Karpas-422 (cell line): ENCODE measurements around the gene ENC1. TPM values are rescaled to one million over a fixed set of nuclear protein-coding genes. Genes with fewer than 3 reads are reported as not detected.

Source experiments
- DNase-seq: peaks from one replicate; pipeline ENCODE4 v3.0.0-alpha.2; 2015
- H2AFZ ChIP-seq: fragments of 200-600 bp; sonication (generic); 2 replicates; pipeline ENCODE4 v1.6.1; 2014; ENCODE audit warnings: antibody characterized with exemption, low read length, mixed read lengths
- H3K27ac ChIP-seq: fragments of 200-600 bp; sonication (generic); 2 replicates; pipeline ENCODE4 v1.5.1; 2014; ENCODE audit warnings: mild to moderate bottlenecking, low read length, moderate library complexity
- H3K27me3 ChIP-seq: fragments of 200-600 bp; sonication (generic); 2 replicates; pipeline ENCODE4 v1.6.1; 2014; ENCODE audit warnings: low read length, mixed read lengths
- H3K36me3 ChIP-seq: fragments of 200-600 bp; sonication (generic); 2 replicates; pipeline ENCODE4 v1.6.1; 2014; ENCODE audit warnings: low read length, mixed read lengths; ENCODE audit not compliant: insufficient read depth
- H3K4me1 ChIP-seq: fragments of 200-600 bp; sonication (generic); 2 replicates; pipeline ENCODE4 v1.6.1; 2014; ENCODE audit warnings: mild to moderate bottlenecking, low read length, mixed read lengths
- H3K4me2 ChIP-seq: fragments of 200-600 bp; sonication (generic); 2 replicates; pipeline ENCODE4 v1.6.1; 2014; ENCODE audit warnings: low read length, low read depth, mild to moderate bottlenecking; ENCODE audit not compliant: poor library complexity, severe bottlenecking
- H3K4me3 ChIP-seq: fragments of 200-600 bp; sonication (generic); 2 replicates; pipeline ENCODE4 v1.5.1; 2014; ENCODE audit warnings: mild to moderate bottlenecking, antibody characterized with exemption, low read length, mixed read lengths
- H3K79me2 ChIP-seq: fragments of 200-600 bp; sonication (generic); 2 replicates; pipeline ENCODE4 v1.6.1; 2014; ENCODE audit warnings: mild to moderate bottlenecking, low read length, mixed read lengths
- H3K9ac ChIP-seq: fragments of 200-600 bp; sonication (generic); 2 replicates; pipeline ENCODE4 v1.6.0; 2014; ENCODE audit warnings: low read length
- H3K9me2 ChIP-seq: fragments of 200-600 bp; sonication (generic), shearing (Covaris generic); replicated peaks from 2 replicates; pipeline ENCODE4 v1.6.0; 2014; ENCODE audit warnings: mild to moderate bottlenecking, low read length, moderate library complexity; ENCODE audit not compliant: insufficient read depth
- H3K9me3 ChIP-seq: fragments of 300-700, 200-600 bp; sonication (generic); 2 replicates; pipeline ENCODE4 v1.6.1; 2014; ENCODE audit warnings: low read length, mixed read lengths
- H4K20me1 ChIP-seq: fragments of 200-600 bp; sonication (generic); 2 replicates; pipeline ENCODE4 v1.6.1; 2014; ENCODE audit warnings: mild to moderate bottlenecking, antibody characterized with exemption, low read length, low read depth; ENCODE audit not compliant: insufficient read depth
- total RNA-seq: library from RNA; depleted of rRNA; stranded (reverse); fragments of >200 nt; shearing (Covaris generic); gene quantifications from 2 replicates; pipeline ENCODE4 v1.2.3, GENCODE V29; 2014; ENCODE audit warnings: low replicate concordance

ENC1 gene
- total RNA-seq, 1 experiment from 2014 or later: 0.15 TPM

DNA sequence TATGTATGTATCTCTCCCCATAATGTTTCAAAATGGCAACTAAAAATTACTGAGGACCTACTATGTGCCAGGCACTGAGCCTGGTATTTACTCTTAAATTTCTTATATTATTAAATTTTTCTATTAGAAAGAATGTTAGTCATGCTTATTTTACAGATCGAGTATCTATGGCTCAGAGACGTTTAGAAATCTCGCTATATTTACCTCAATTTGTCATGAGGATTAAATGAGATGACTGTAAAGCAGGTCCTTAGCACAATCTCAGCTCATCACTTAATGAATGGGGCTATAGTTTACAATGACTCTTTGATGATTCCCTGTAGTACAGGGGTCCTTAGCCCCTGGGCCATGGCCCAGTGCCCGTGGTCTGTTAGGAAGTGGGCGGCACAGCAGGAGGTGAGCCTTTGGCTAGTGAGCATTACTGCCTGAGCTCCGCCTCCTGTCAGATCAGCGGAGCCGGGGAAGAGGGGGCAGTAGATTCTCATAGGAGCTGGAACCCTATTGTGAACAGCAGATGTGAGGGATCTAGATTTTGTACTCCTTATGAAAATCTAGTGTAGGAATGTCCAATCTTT, 15.5 kb downstream of the ENC1 start:
- H3K36me3 ChIP-seq: no peaks in the 10 kb centered on the region
- H3K27ac ChIP-seq: no peak overlapping the region
- H3K4me3 ChIP-seq: no peak overlapping the region
- H3K4me2 ChIP-seq: no peak overlapping the region
- no peak overlapping the region for H3K9ac ChIP-seq
- peaks cover 4% of the 10 kb centered on the region; the same call in 1 of the 2 replicates for H3K4me1 ChIP-seq
- no peak overlapping the region for H2AFZ ChIP-seq
- H4K20me1 ChIP-seq: no peaks in the 10 kb centered on the region
- H3K27me3 ChIP-seq: no peaks in the 10 kb centered on the region
- no peaks in the 10 kb centered on the region for H3K9me2 ChIP-seq
- no peak for DNase-seq
- H3K79me2 ChIP-seq: no peaks in the 10 kb centered on the region
- no peaks in the 10 kb centered on the region for H3K9me3 ChIP-seq

- H4K20me1 ChIP-seq: no peaks in the 10 kb centered on the region
- no peak for DNase-seq
Measured at GRCh38 chr5:74624501-74624900, 16.0 kb downstream of the ENC1 start.

DNA sequence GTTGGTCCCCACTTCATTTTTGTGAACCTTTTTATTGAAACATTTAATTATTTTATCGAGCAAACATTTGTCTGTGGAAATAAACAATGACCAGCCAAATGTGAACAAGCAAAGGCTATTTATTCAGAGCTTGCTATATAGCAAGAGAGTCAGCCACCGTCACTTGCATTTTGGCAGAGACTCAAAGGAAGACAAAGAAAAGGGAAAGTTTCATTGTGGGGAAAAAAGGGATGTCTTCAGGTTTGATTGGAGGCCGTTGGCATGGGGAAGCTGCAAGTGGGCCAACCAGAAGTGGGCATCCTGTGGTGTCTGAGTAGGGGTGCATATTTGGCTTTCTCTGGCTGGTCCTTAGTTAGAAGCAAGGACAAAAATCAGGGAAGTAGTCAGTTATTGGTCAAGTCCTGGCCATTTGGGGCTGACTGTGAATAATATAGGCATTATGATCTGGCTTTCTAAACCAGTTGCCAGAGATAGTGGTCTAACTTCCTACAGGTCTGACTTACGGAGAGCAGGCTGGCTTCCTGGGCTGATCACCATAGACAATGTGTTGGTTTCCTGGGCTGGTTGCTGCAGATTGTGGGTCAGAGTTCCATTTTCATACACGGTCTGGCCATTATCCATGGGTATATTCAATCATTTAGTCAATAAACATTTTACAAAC, 16.6 kb downstream of the ENC1 start:
- no peak overlapping the region for H3K4me3 ChIP-seq
- H3K79me2 ChIP-seq: no peaks in the 10 kb centered on the region
- no peaks in the 10 kb centered on the region for H3K9me2 ChIP-seq
- peaks cover 4% of the 10 kb centered on the region; the same call in 1 of the 2 replicates for H3K4me1 ChIP-seq
- H3K27ac ChIP-seq: no peak overlapping the region
- no peaks in the 10 kb centered on the region for H3K27me3 ChIP-seq
- H3K36me3 ChIP-seq: no peaks in the 10 kb centered on the region
- no peak overlapping the region for H2AFZ ChIP-seq
- no peak overlapping the region for H3K9ac ChIP-seq
- no peaks in the 10 kb centered on the region for H3K9me3 ChIP-seq
- H3K4me2 ChIP-seq: no peak overlapping the region
- no peak for DNase-seq
- no peaks in the 10 kb centered on the region for H4K20me1 ChIP-seq

More at GRCh38 chr5:74624501-74624900, 16.0 kb downstream of the ENC1 start:
- no peaks in the 10 kb centered on the region for H3K36me3 ChIP-seq
- H3K79me2 ChIP-seq: no peaks in the 10 kb centered on the region
- no peak overlapping the region for H2AFZ ChIP-seq
- H3K4me2 ChIP-seq: no peak overlapping the region
- no peak overlapping the region for H3K27ac ChIP-seq
- H3K4me3 ChIP-seq: no peak overlapping the region
- H3K27me3 ChIP-seq: no peaks in the 10 kb centered on the region
- H3K4me1 ChIP-seq: peaks cover 4% of the 10 kb centered on the region; the same call in 1 of the 2 replicates
- H3K9me2 ChIP-seq: no peaks in the 10 kb centered on the region
- no peaks in the 10 kb centered on the region for H3K9me3 ChIP-seq
- H3K9ac ChIP-seq: no peak overlapping the region

- Histone ChIP-seq H3K36me3 (no peaks in the 10 kb centered on the region), H2AFZ (no peak overlapping the region), H4K20me1 (no peaks in the 10 kb centered on the region), H3K9me2 (no peaks in the 10 kb centered on the region), H3K9me3 (no peaks in the 10 kb centered on the region), H3K9ac (no peak overlapping the region), H3K4me3 (no peak overlapping the region), H3K4me2 (no peak overlapping the region), H3K27ac (no peak overlapping the region), H3K27me3 (no peaks in the 10 kb centered on the region), H3K79me2 (no peaks in the 10 kb centered on the region), H3K4me1 (peaks cover 4% of the 10 kb centered on the region; the same call in 1 of the 2 replicates)
- no peak for DNase-seq
Measured at GRCh38 chr5:74623006-74623611, 17.4 kb downstream of the ENC1 start.

DNA sequence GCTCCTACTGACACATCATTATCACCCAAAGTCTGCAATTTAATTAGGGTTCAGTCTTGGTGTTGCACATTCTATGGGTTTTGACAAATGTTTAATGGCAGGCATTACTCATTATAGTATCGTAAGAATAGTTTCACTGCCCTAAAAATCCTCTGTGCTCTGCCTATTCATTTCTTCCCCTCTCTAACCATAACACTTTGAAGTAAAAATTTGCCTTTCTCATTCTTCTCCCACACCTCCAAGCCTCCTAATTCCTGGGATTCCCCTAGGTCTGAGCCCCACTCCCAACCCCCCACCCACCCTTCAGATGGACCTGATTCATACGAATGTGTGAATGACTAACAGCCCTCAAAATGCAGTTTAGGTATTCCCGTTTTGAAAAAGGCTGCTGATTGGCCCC, 18.4 kb downstream of the ENC1 start:
- no peaks in the 10 kb centered on the region for H3K27me3 ChIP-seq
- H4K20me1 ChIP-seq: no peaks in the 10 kb centered on the region
- no peak overlapping the region for H3K4me2 ChIP-seq
- no peak overlapping the region for H3K27ac ChIP-seq
- H3K79me2 ChIP-seq: no peaks in the 10 kb centered on the region
- no peak overlapping the region for H3K4me3 ChIP-seq
- DNase-seq: no peak
- no peaks in the 10 kb centered on the region for H3K9me2 ChIP-seq
- no peaks in the 10 kb centered on the region for H3K9me3 ChIP-seq
- H3K36me3 ChIP-seq: no peaks in the 10 kb centered on the region
- no peaks in the 10 kb centered on the region for H3K4me1 ChIP-seq
- H3K9ac ChIP-seq: no peak overlapping the region
- no peak overlapping the region for H2AFZ ChIP-seq

DNA sequence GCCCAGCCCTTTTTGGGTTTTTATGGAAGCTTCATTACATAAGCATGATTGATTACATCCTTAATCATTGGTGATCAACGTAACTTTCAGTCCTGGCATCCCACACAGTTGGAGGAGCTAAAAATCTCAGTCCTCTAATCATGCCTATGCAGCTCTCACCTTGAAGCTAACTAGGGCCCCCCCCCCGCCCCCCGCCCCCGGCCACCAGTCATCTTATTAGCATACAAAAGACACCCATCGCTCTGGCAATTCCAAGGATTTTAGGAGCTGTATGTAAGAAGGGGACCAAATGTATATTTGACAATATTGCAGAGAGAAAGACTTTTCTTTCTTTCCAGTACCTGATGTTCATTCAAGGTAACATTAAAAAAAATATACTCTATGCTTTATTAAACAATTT, 19.0 kb downstream of the ENC1 start:
- Histone ChIP-seq H4K20me1 (no peaks in the 10 kb centered on the region), H3K9ac (no peak overlapping the region), H3K4me3 (no peak overlapping the region), H3K9me2 (no peaks in the 10 kb centered on the region), H3K27me3 (no peaks in the 10 kb centered on the region), H3K79me2 (no peaks in the 10 kb centered on the region), H3K9me3 (no peaks in the 10 kb centered on the region), H2AFZ (no peak overlapping the region), H3K4me2 (no peak overlapping the region), H3K4me1 (no peaks in the 10 kb centered on the region), H3K27ac (no peak overlapping the region), H3K36me3 (no peaks in the 10 kb centered on the region)
- no peak for DNase-seq

- Histone ChIP-seq H3K27ac (no peak overlapping the region), H3K9ac (no peak overlapping the region), H2AFZ (no peak overlapping the region), H3K79me2 (no peaks in the 10 kb centered on the region), H3K27me3 (no peaks in the 10 kb centered on the region), H3K4me3 (no peak overlapping the region), H4K20me1 (no peaks in the 10 kb centered on the region), H3K4me2 (no peak overlapping the region), H3K36me3 (no peaks in the 10 kb centered on the region), H3K4me1 (no peaks in the 10 kb centered on the region), H3K9me2 (no peaks in the 10 kb centered on the region), H3K9me3 (no peaks in the 10 kb centered on the region)
- DNase-seq: no peak
Measured at GRCh38 chr5:74619308-74619707, 21.2 kb downstream of the ENC1 start.

DNA sequence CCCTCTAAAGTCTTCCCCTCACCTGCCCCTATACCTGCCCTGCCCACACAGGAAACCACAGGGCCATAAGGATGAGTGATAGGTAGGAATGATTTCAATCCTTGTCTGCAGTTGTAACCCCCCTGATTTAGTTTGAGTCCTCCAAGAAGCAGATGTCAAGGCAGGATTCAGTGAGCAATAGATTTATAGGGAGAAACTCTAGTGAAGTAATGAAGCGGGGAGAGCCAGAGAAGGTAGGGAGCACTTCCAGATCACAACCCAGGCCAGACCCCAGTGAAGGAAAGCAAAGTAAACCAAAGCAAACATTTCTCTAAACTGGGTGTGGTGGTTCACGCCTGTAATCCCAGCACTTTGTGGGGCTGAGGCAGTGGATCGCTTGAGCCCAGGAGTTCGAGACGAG, 22.4 kb downstream of the ENC1 start:
- no peak overlapping the region for H3K4me3 ChIP-seq
- no peaks in the 10 kb centered on the region for H3K9me3 ChIP-seq
- H3K27ac ChIP-seq: no peak overlapping the region
- no peak overlapping the region for H3K9ac ChIP-seq
- no peak overlapping the region for H2AFZ ChIP-seq
- no peak for DNase-seq
- no peaks in the 10 kb centered on the region for H3K27me3 ChIP-seq
- H3K79me2 ChIP-seq: no peaks in the 10 kb centered on the region
- H3K4me1 ChIP-seq: no peaks in the 10 kb centered on the region
- H3K9me2 ChIP-seq: no peaks in the 10 kb centered on the region
- H3K36me3 ChIP-seq: no peaks in the 10 kb centered on the region
- no peaks in the 10 kb centered on the region for H4K20me1 ChIP-seq
- no peak overlapping the region for H3K4me2 ChIP-seq
